Prostate gland (tissue), 2 donors: Measurements from ENCODE around the gene KMT2C. TPM values are rescaled to one million over a fixed set of nuclear protein-coding genes. Genes with fewer than 3 reads are reported as not detected.
"Not testable (repeated sequence)": the region's sequence is repeated elsewhere in the genome, so short reads cannot be mapped to it uniquely, and the experiment has no call there.

Source experiments
- DNase-seq: peaks from one replicate; pipeline ENCODE4 v3.0.0-alpha.2; 2019; ENCODE audit warnings: low spot score
- H3K27ac ChIP-seq, 2 donors: fragments of 200-600 bp; sonication (generic); 2 replicates each; pipeline ENCODE4 v1.5.1; 2017 to 2019
- H3K27me3 ChIP-seq: fragments of 200-600 bp; sonication (generic); replicated peaks from 2 replicates; pipeline ENCODE4 v1.5.1; 2019; ENCODE audit not compliant: insufficient read depth
- H3K36me3 ChIP-seq, 2 donors: fragments of 200-600 bp; sonication (generic); 1 replicate in 1 of 2; 2 replicates in 1 of 2; pipeline versions ENCODE4 v1.5.1 to v1.8.1; 2017 to 2019
- H3K4me1 ChIP-seq: fragments of 200-600 bp; sonication (generic); replicated peaks from 2 replicates; pipeline ENCODE4 v1.5.1; 2019
- H3K4me3 ChIP-seq, 2 donors: fragments of 200-600 bp; sonication (generic); 2 replicates each; pipeline ENCODE4 v1.5.1; 2017 to 2019
- H3K9me3 ChIP-seq: fragments of 200-600 bp; sonication (generic); 2 replicates; pipeline ENCODE4 v1.5.1; 2017
- POLR2A ChIP-seq: fragments of 450-650 bp; IDR thresholded peaks from one replicate; pipeline ENCODE4 v1.6.1; 2016; ENCODE audit warnings: antibody characterized with exemption, mild to moderate bottlenecking
- POLR2AphosphoS5 ChIP-seq: sonication (generic); formaldehyde crosslinking; IDR thresholded peaks from one replicate; pipeline ENCODE4 v1.6.1; 2017; ENCODE audit warnings: antibody characterized with exemption
- WGBS: methylation state at CpG from one replicate; pipeline ENCODE4 v1.1.5; 2018; 5-methylcytosine and 5-hydroxymethylcytosine counted together
- intact Hi-C: fragments of 100-400 bp; cut with DNase I; formaldehyde crosslinking; loops from one replicate; pipeline ENCODE4 v1.14.2; 2022
- total RNA-seq, 2 donors: library from RNA; depleted of rRNA; stranded (reverse); fragments of >200 nt; gene quantifications; one replicate each; pipeline ENCODE4 v1.1.0, GENCODE V29; 2016
- TF ChIP-seq, protein P1 (sequence below), 4 experiments: fragments of 200-600 bp in 2 of 4; fragments of 450-650 bp in 2 of 4; sonication (generic) in 2 of 4; IDR thresholded peaks; 1 replicate in 3 of 4; 2 replicates in 1 of 4; pipeline ENCODE4 v1.5.1; 2016 to 2019; ENCODE audit warnings: antibody characterized with exemption in 4 of 4, mild to moderate bottlenecking in 2 of 4, moderate library complexity in 2 of 4

Gene KMT2C
- total RNA-seq, 2 donors from 2014 or later: 70.8 to 118 TPM

DNA sequence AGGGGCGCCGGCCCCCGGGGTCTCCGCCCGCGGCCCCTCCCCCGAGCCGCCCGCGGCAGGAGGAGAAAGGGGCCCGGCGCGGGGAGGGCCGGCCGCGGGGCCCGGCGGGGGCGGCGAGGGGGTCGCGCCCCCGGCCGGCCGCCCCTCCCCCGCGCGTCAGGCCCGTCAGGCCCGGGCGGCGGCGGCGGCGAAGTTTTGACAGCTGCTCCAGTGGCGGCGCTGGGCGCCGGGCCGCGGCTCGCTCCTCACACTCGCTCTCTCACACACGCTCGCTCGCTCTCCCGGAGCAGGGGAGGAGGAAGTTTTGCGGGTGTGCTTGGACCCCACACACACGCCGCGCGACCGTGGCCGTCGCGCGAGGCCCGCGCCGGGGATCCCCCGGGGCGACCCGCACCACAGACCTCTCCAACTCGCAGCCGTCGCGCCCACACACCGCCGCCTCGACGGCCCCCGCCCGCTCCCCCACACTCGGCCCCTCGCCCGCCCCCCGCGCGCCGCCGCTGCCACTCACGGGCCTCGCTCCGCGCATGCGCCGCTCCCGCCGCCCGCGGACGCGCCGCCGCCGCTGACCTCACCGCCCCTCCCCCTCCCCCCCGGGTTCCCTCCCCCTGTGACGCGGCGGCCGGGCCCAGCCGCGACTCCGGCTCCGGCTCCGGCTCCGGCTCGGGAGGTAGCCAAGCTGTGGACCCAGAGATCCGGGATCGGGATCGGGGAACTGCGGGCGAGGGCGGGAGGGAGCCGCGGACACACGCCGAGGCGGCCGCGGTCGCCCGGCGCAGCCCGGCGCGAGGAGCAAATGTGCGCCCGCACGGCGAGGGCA lies 518 bp upstream of the KMT2C start:
- no peaks in the 10 kb centered on the region for H3K4me1 ChIP-seq
- H3K27me3 ChIP-seq: no peaks in the 10 kb centered on the region
- intact Hi-C loops: loop anchor here (1.0 to 10.0 kb wide), 2 partner anchors 28 to 412 kb away; partner anchors contain the start of gene GALNT11
- H3K27ac ChIP-seq: peak overlapping the region; percentile 99
- H3K4me3 ChIP-seq: peak overlapping the region; percentile 65 to 99
- peak; percentile 92 for DNase-seq
- peak; percentile 59 for TF ChIP-seq POLR2A
- peak; percentile 19 for TF ChIP-seq POLR2AphosphoS5
- TF ChIP-seq, protein P1, sequence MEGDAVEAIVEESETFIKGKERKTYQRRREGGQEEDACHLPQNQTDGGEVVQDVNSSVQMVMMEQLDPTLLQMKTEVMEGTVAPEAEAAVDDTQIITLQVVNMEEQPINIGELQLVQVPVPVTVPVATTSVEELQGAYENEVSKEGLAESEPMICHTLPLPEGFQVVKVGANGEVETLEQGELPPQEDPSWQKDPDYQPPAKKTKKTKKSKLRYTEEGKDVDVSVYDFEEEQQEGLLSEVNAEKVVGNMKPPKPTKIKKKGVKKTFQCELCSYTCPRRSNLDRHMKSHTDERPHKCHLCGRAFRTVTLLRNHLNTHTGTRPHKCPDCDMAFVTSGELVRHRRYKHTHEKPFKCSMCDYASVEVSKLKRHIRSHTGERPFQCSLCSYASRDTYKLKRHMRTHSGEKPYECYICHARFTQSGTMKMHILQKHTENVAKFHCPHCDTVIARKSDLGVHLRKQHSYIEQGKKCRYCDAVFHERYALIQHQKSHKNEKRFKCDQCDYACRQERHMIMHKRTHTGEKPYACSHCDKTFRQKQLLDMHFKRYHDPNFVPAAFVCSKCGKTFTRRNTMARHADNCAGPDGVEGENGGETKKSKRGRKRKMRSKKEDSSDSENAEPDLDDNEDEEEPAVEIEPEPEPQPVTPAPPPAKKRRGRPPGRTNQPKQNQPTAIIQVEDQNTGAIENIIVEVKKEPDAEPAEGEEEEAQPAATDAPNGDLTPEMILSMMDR (IDR thresholded peaks at IDR 0.05): no peak
- WGBS: under 1% methylated on average over 56 of the region's 132 CpGs
- no peaks in the 10 kb centered on the region for H3K36me3 ChIP-seq
- no peaks in the 10 kb centered on the region for H3K9me3 ChIP-seq

DNA sequence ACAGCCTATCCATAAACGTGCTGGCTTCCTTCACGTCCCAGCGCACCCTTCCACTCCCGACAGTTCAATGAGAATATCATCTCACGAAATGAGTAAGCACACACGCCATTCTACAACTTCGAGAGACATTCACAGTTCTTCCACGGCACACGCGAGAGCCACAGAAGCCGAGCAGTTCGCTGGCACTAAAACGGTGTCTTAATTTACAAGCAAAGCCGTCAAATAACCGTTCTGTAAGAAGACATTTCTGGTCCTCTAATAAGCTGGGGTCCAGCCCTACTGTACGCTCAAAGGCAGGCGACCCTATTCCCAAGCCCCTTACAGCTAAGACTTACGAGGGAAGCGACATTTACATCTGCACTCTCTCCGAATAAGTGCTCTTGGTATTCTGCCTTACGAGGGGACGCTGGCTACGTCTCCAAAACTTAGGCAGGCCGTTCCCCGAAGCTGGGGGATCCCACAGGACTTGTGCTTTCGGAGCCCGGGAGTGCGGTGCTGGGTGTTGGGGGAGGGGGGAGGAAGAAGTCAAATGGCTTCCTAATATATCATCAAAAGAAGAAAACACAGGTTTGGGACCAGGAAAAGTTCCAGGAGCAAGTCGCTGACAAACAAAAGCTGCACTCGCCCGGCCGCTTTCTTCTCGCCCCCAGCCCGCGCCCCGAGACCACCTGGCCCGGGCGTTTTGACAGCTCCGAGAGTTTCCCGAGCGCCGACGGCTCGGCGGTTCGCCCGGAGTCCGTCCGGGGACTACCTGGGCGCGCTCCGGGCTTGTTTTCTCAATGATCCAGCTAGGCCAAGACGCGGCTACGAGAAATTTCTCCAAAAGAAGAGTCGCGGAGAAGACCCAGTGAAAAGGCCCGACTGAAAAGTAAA lies 1.1 kb downstream of the KMT2C start:
- WGBS: under 1% methylated on average over 58 of the region's 58 CpGs
- peak; percentile 38 for DNase-seq
- H3K36me3 ChIP-seq: not testable (repeated sequence)

DNA sequence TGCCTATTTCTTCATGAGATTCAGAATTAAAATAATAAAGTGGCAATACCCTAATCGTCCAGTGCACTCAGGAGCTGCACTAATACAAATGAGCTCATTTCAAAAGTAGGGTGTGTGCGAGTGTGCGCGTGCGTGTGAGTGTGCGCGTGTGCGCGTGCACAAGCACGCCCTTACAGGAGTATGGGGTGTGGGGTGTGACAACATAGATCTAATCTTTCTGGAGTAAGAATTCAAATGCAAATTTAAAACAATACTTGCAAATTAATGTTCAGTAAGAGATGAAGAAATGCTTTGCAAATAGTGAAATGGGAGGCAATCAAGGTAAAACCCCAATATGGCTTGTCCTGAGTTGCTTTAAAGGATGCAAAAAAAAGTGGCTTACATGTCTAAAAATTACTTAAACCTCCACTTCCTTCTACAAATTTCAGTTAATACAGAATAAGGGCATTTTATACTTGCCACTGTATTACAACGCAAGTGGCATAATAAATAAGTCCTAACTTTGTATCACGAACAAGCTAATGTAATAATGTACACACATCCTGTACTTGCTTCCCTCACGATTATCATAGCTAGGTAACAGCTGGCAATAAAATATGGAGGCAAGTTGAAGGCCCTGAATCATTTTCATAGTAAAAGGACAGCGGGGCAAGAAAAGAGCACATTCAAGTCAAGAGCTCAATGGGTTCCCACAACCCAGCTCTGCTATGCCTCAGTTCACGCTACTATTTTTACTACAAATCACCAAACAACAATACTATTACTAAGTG lies 1.9 kb downstream of the KMT2C start:
- not testable (repeated sequence) for DNase-seq

More for the DNA sequence above, 1.1 kb downstream of the KMT2C start:
- not testable (repeated sequence) for H3K27me3 ChIP-seq, H3K9me3 ChIP-seq, H3K4me1 ChIP-seq
- TF ChIP-seq POLR2A: peak; percentile 10
- Histone ChIP-seq H3K4me3 (peak overlapping the region; percentile 97 to 99), H3K27ac (peak overlapping the region; percentile 99 to 100)
- intact Hi-C loops: loop anchor here (10.0 kb wide), 1 partner anchor 410 kb away; the partner anchor contains the start of gene GALNT11

DNA sequence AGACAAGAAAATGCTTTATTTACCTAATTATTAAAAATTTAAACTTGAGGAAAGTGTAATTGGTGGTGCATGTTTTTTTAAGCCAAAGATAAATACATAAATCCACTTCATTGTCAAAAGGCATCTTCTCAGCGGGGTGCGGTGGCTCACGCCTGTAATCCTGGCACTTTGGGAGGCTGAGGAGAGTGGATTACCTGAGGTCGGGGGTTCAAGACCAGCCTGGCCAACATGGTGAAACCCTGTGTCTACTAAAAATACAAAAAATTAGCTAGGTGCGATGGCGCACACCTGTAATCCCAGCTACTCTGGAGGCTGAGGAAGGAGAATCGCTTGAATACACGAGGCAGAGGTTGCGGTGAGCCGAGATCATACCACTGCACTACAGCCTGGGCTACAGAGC lies 3.1 kb downstream of the KMT2C start:
- not testable (repeated sequence) for H3K4me3 ChIP-seq, H3K27ac ChIP-seq, H3K9me3 ChIP-seq, H3K27me3 ChIP-seq, DNase-seq, H3K4me1 ChIP-seq, H3K36me3 ChIP-seq
- 88% methylated on average over 10 of the region's 10 CpGs for WGBS
- intact Hi-C loops: loop anchor here (10.0 kb wide), 1 partner anchor 408 kb away; the partner anchor contains the start of gene GALNT11

More for the DNA sequence above, 1.9 kb downstream of the KMT2C start:
- TF ChIP-seq, protein P1 (IDR thresholded peaks at IDR 0.05): peak in 1 of 4 experiments; percentile 44
- peak overlapping the region; percentile 99 to 100 for H3K27ac ChIP-seq
- intact Hi-C loops: loop anchor here (10.0 kb wide), 1 partner anchor 409 kb away; the partner anchor contains the start of gene GALNT11
- H3K36me3 ChIP-seq, H3K27me3 ChIP-seq, H3K4me1 ChIP-seq, H3K9me3 ChIP-seq: not testable (repeated sequence)
- H3K4me3 ChIP-seq: peak overlapping the region; percentile 97 to 99
- WGBS: 9% methylated on average over 15 of the region's 15 CpGs

DNA sequence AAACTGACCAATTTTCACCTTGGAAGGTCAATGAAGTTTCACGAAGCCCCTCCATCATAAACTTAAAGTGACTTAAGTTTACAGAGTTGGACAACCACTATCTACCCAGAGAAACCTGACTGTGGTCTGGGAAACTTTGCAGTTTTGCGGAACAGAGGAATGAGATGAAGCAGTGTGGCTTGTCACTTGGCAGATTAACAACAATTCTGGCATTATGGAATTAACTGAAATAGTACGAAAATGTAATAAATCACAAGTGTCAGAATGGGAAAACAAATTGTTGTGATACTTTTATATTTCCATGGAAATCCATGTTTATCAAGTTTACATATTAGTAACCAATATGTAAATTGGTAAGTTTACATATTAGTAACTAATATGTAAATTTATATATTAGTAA lies 4.9 kb downstream of the KMT2C start:
- H3K4me3 ChIP-seq: no peak overlapping the region
- TF ChIP-seq, protein P1 (IDR thresholded peaks at IDR 0.05): no peak
- TF ChIP-seq POLR2AphosphoS5 (no peak), POLR2A (no peak)
- no peak for DNase-seq
- WGBS: 82% methylated on average over 3 of the region's 3 CpGs
- no peaks in the 10 kb centered on the region for H3K9me3 ChIP-seq
- intact Hi-C loops: loop anchor here (10.0 kb wide), 1 partner anchor 406 kb away; the partner anchor contains the start of gene GALNT11
- H3K4me1 ChIP-seq: peaks cover 4% of the 10 kb centered on the region
- H3K27me3 ChIP-seq: no peaks in the 10 kb centered on the region
- no peak overlapping the region for H3K27ac ChIP-seq
- H3K36me3 ChIP-seq: no peaks in the 10 kb centered on the region

DNA sequence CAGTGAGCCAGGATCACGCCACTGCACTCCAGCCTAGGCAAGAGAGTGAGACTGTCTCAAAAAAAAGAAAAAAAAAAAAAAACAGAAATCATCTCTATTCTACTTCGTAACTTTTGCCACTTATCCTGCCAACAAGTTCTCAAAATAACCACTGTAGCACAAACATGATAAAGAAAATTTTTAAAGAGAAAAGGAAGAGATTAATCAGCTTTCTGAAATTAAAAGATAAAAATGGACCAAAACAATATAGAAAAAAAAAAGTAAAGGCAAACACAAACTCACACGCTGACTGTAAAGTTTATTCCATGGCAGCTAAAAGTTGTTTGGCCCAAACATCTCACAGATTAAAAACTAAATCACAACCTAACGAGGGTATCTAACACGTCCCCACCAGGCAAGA lies 5.7 kb downstream of the KMT2C start:
- H3K4me3 ChIP-seq, H3K36me3 ChIP-seq, DNase-seq, H3K4me1 ChIP-seq, H3K27ac ChIP-seq, H3K27me3 ChIP-seq, H3K9me3 ChIP-seq: not testable (repeated sequence)
- intact Hi-C loops: loop anchor here (10.0 kb wide), 1 partner anchor 405 kb away; the partner anchor contains the start of gene GALNT11
- 85% methylated on average over 5 of the region's 5 CpGs for WGBS
